Activated CD8-positive, alpha-beta T cell treated with anti-CD3 and anti-CD28 coated beads for 36 hours (primary cell): Measurements from ENCODE around the gene CISH. TPM values are rescaled to one million over a fixed set of nuclear protein-coding genes. Genes with fewer than 3 reads are reported as not detected.
A peak's percentile ranks its signal among the peaks of the same experiment; 100 is the strongest.

Experiments
- ATAC-seq: fragments of 200-7000 bp; cut with Tn5 transposase; one replicate; pipeline ENCODE4 v1.10.0; 2021; ENCODE audit warnings: mild to moderate bottlenecking, moderate library complexity
- CTCF ChIA-PET: fragments of 350-600 bp; sonication (Branson Sonifier 250); formaldehyde crosslinking; loops from one replicate; lab custom pipeline; 2021; ENCODE audit warnings: antibody characterized with exemption; lab: Charles Lee
- POLR2A ChIA-PET: fragments of 350-600 bp; sonication (Branson Sonifier 250); formaldehyde crosslinking; loops from one replicate; lab custom pipeline; 2021; ENCODE audit warnings: antibody characterized with exemption; lab: Charles Lee
- DNase-seq: peaks from one replicate; pipeline ENCODE4 v3.0.0-alpha.2; 2020
- H3K27ac Mint-ChIP-seq: one replicate; pipeline ENCODE4 v1.8.0; 2021; ENCODE audit warnings: mild to moderate bottlenecking, mixed read lengths
- H3K27me3 Mint-ChIP-seq: one replicate; pipeline ENCODE4 v1.8.0; 2021; ENCODE audit warnings: mixed read lengths
- H3K36me3 Mint-ChIP-seq: one replicate; pipeline ENCODE4 v1.8.0; 2021; ENCODE audit warnings: low read depth, mixed read lengths
- H3K4me1 Mint-ChIP-seq: one replicate; pipeline ENCODE4 v1.8.0; 2021; ENCODE audit warnings: low read depth, mixed read lengths
- H3K4me3 Mint-ChIP-seq: one replicate; pipeline ENCODE4 v1.8.0; 2021; ENCODE audit warnings: mild to moderate bottlenecking, moderate library complexity, mixed read lengths
- H3K9me3 Mint-ChIP-seq: one replicate; pipeline ENCODE4 v1.8.0; 2021; ENCODE audit warnings: mixed read lengths
- intact Hi-C: fragments of 100-400 bp; cut with micrococcal nuclease; formaldehyde crosslinking; loops from one replicate; pipeline ENCODE4 v1.10.0; 2022
- total RNA-seq, 2 experiments: library from RNA; stranded (reverse); gene quantifications; one replicate each; pipeline ENCODE4 v1.2.3, GENCODE V29; 2021
- TF ChIP-seq, protein P1 (sequence below): fragments of 200-600 bp; IDR thresholded peaks from one replicate; pipeline ENCODE4 v1.8.0; 2022; ENCODE audit warnings: antibody characterized with exemption, mild to moderate bottlenecking

The CISH gene
- total RNA-seq, 2 experiments from 2014 or later, result 307 to 308 TPM

- DNase-seq (peak; percentile 11), ATAC-seq (no peak)
- Mint-ChIP-seq H3K9me3 (no peaks in the 10 kb centered on the region), H3K27me3 (no peaks in the 10 kb centered on the region), H3K4me1 (peaks cover 69% of the 10 kb centered on the region), H3K4me3 (no peak overlapping the region), H3K27ac (peak overlapping the region; percentile 64), H3K36me3 (peaks cover 94% of the 10 kb centered on the region)
- TF ChIP-seq, protein P1, sequence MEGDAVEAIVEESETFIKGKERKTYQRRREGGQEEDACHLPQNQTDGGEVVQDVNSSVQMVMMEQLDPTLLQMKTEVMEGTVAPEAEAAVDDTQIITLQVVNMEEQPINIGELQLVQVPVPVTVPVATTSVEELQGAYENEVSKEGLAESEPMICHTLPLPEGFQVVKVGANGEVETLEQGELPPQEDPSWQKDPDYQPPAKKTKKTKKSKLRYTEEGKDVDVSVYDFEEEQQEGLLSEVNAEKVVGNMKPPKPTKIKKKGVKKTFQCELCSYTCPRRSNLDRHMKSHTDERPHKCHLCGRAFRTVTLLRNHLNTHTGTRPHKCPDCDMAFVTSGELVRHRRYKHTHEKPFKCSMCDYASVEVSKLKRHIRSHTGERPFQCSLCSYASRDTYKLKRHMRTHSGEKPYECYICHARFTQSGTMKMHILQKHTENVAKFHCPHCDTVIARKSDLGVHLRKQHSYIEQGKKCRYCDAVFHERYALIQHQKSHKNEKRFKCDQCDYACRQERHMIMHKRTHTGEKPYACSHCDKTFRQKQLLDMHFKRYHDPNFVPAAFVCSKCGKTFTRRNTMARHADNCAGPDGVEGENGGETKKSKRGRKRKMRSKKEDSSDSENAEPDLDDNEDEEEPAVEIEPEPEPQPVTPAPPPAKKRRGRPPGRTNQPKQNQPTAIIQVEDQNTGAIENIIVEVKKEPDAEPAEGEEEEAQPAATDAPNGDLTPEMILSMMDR, result no peak
- ChIA-PET CTCF (interaction anchor here (1.5 kb wide), 1 partner anchor 32 kb away, joined by 7 read pairs; the partner anchor contains the start of gene CISH), POLR2A (interaction anchor here (3.9 to 18.9 kb wide), 3 partner anchors 9 to 28 kb away, joined by 61 to 2276 read pairs (median 853); partner anchors contain the start of genes C3orf18, CISH, HEMK1 and MAPKAPK3)
- intact Hi-C loops, result no loop called here
These were observed 30.7 kb downstream of the CISH start for GRCh38 chr3:50580683-50581458.

- peaks cover 2% of the 10 kb centered on the region for H3K27me3 Mint-ChIP-seq
- peaks cover 97% of the 10 kb centered on the region for H3K36me3 Mint-ChIP-seq
- TF ChIP-seq, protein P1, result no peak
- ChIA-PET CTCF (interaction anchor here (13.7 to 14.6 kb wide), 2 partner anchors 12 to 31 kb away, joined by 283 to 769 read pairs; partner anchors contain the start of genes CISH and MAPKAPK3), POLR2A (interaction anchor here (1.0 to 18.9 kb wide), 4 partner anchors 13 to 76 kb away, joined by 3 to 2276 read pairs (median 428); partner anchors contain the start of genes CISH and MAPKAPK3)
- no peaks in the 10 kb centered on the region for H3K9me3 Mint-ChIP-seq
- H3K4me1 Mint-ChIP-seq, result peaks cover 75% of the 10 kb centered on the region
- peak overlapping the region; percentile 36 for H3K27ac Mint-ChIP-seq
- no peak overlapping the region for H3K4me3 Mint-ChIP-seq
- no peak for DNase-seq
- intact Hi-C loops, result no loop called here
- ATAC-seq, result no peak
These were observed 34.2 kb downstream of the CISH start for GRCh38 chr3:50577348-50577747.

GRCh38 chr3:50575372-50575771, 36.2 kb downstream of the CISH start:
- intact Hi-C loops, result no loop called here
- CTCF ChIA-PET, result interaction anchor here (1.3 to 14.6 kb wide), 4 partner anchors 8 to 33 kb away, joined by 4 to 769 read pairs (median 144); partner anchors contain the start of genes CISH and MAPKAPK3
- POLR2A ChIA-PET, result interaction anchor here (1.3 to 18.9 kb wide), 4 partner anchors 7 to 814 kb away, joined by 3 to 2276 read pairs (median 457); partner anchors contain the start of genes CISH and MAPKAPK3
- ATAC-seq (no peak), DNase-seq (peak; percentile 14)
- Mint-ChIP-seq H3K27me3 (peaks cover 2% of the 10 kb centered on the region), H3K9me3 (no peaks in the 10 kb centered on the region), H3K4me1 (peaks cover 78% of the 10 kb centered on the region), H3K27ac (peak overlapping the region; percentile 93), H3K36me3 (peaks cover 98% of the 10 kb centered on the region), H3K4me3 (peak overlapping the region; percentile 91)
- TF ChIP-seq, protein P1, result no peak

- POLR2A ChIA-PET, result interaction anchor here (0.7 to 18.9 kb wide), 6 partner anchors 8 to 815 kb away, joined by 3 to 2276 read pairs (median 32); partner anchors contain the start of genes CISH and MAPKAPK3
- Mint-ChIP-seq H3K27me3 (peaks cover 2% of the 10 kb centered on the region), H3K4me1 (peaks cover 71% of the 10 kb centered on the region), H3K9me3 (no peaks in the 10 kb centered on the region), H3K36me3 (peaks cover 99% of the 10 kb centered on the region), H3K27ac (peak overlapping the region; percentile 93), H3K4me3 (peak overlapping the region; percentile 91)
- DNase-seq (peak; percentile 66), ATAC-seq (no peak)
- CTCF ChIA-PET, result interaction anchor here (1.4 to 14.6 kb wide), 3 partner anchors 9 to 34 kb away, joined by 4 to 769 read pairs (median 283); partner anchors contain the start of genes CISH and MAPKAPK3
- TF ChIP-seq, protein P1, result no peak
- intact Hi-C loops, result no loop called here
These were observed 37.1 kb downstream of the CISH start for GRCh38 chr3:50574444-50574831.
